IMR-90 (cell line): ENCODE results near the gene ZNF84. TPM values are rescaled to one million over a fixed set of nuclear protein-coding genes. Genes with fewer than 3 reads are reported as not detected.

Source experiments
- ATAC-seq: fragments of 200-7000 bp; cut with Tn5 transposase; 2 replicates; pipeline ENCODE4 v1.9.1; 2020; ENCODE audit warnings: low read depth, mild to moderate bottlenecking, moderate library complexity
- BruUV-seq: library from RNA; stranded (reverse); fragments of 400-500 nt; replicated peaks from 2 replicates; lab custom pipeline; 2021; lab: Mats Ljungman, UMichigan
- CTCF ChIA-PET: fragments of 300-600 bp; formaldehyde crosslinking; extraction: SDS; loops from one replicate; lab custom pipeline; 2021; ENCODE audit warnings: antibody characterized with exemption; lab: Yijun Ruan, JAX
- POLR2A ChIA-PET: fragments of 300-600 bp; sonication (Branson Sonifier 250); formaldehyde crosslinking; loops from one replicate; lab custom pipeline; 2022; ENCODE audit warnings: antibody characterized with exemption; ENCODE audit not compliant: unreplicated experiment; lab: Charles Lee
- DNase-seq: peaks from one replicate; pipeline ENCODE4 v3.0.0; 2013
- H2AFZ ChIP-seq: replicated peaks from 2 replicates; pipeline ENCODE3; 2013; ENCODE audit warnings: low read length, mild to moderate bottlenecking; ENCODE audit not compliant: poor library complexity
- H2AK5ac ChIP-seq: 2 replicates; pipeline ENCODE4 v1.6.1; 2013; ENCODE audit warnings: low read depth, low read length, inconsistent platforms
- H2AK9ac ChIP-seq: replicated peaks from 2 replicates; pipeline ENCODE3; 2013; ENCODE audit warnings: mild to moderate bottlenecking, low read depth, low read length, moderate library complexity; ENCODE audit not compliant: poor library complexity
- H2BK120ac ChIP-seq: 2 replicates; pipeline ENCODE4 v1.6.1; 2013; ENCODE audit warnings: low read depth, low read length, inconsistent platforms
- H2BK15ac ChIP-seq: 3 replicates; pipeline ENCODE4 v1.6.1; 2013; ENCODE audit warnings: low read depth, low read length, inconsistent platforms
- H2BK20ac ChIP-seq: 2 replicates; pipeline ENCODE4 v1.6.1; 2013; ENCODE audit warnings: low read depth, mild to moderate bottlenecking, inconsistent platforms, low read length, moderate library complexity
- H2BK5ac ChIP-seq: 2 replicates; pipeline ENCODE4 v1.6.1; 2013; ENCODE audit warnings: mild to moderate bottlenecking, low read depth, low read length, inconsistent platforms; ENCODE audit not compliant: poor library complexity, severe bottlenecking
- H3K14ac ChIP-seq: replicated peaks from 2 replicates; pipeline ENCODE4 v1.6.1; 2013; ENCODE audit warnings: low read depth, low read length, inconsistent platforms
- H3K18ac ChIP-seq: 2 replicates; pipeline ENCODE4 v1.6.1; 2013; ENCODE audit warnings: low read depth, low read length, control low read depth
- H3K23ac ChIP-seq: 2 replicates; pipeline ENCODE4 v1.6.1; 2013; ENCODE audit warnings: low read depth, low read length, inconsistent platforms
- H3K27ac ChIP-seq: 2 replicates; pipeline ENCODE4 v1.5.1; 2013; ENCODE audit warnings: mild to moderate bottlenecking, control low read depth, low read length; ENCODE audit not compliant: insufficient read depth
- H3K27me3 ChIP-seq: 2 replicates; pipeline ENCODE4 v1.6.1; 2013; ENCODE audit warnings: low read length; ENCODE audit not compliant: control insufficient read depth, insufficient read depth
- H3K36me3 ChIP-seq: 2 replicates; pipeline ENCODE4 v1.6.1; 2013; ENCODE audit warnings: low read length, mixed read lengths; ENCODE audit not compliant: control insufficient read depth, insufficient read depth
- H3K4ac ChIP-seq: 2 replicates; pipeline ENCODE4 v1.6.1; 2013; ENCODE audit warnings: low read depth, low read length, inconsistent platforms
- H3K4me1 ChIP-seq: 2 replicates; pipeline ENCODE4 v1.6.1; 2013; ENCODE audit warnings: low read length, mixed read lengths; ENCODE audit not compliant: control insufficient read depth, insufficient read depth
- H3K4me2 ChIP-seq: 2 replicates; pipeline ENCODE4 v1.6.1; 2013; ENCODE audit warnings: low read depth, mild to moderate bottlenecking, control low read depth, low read length, moderate library complexity
- H3K4me3 ChIP-seq: 2 replicates; pipeline ENCODE4 v1.5.1; 2013; ENCODE audit warnings: low read depth, mild to moderate bottlenecking, control low read depth, low read length, moderate library complexity; ENCODE audit not compliant: insufficient read depth
- H3K56ac ChIP-seq: 2 replicates; pipeline ENCODE4 v1.6.1; 2013; ENCODE audit warnings: low read length, inconsistent platforms; ENCODE audit not compliant: insufficient read depth; ENCODE audit errors: extremely low read depth
- H3K79me1 ChIP-seq, 2 experiments: 2 replicates each; pipeline ENCODE4 v1.6.1; 2013; ENCODE audit warnings: low read length in 2 of 2, inconsistent platforms in 1 of 2, low read depth in 1 of 2
- H3K9ac ChIP-seq: 2 replicates; pipeline ENCODE4 v1.6.1; 2013; ENCODE audit warnings: low read depth, low read length, control low read depth
- H3K9me1 ChIP-seq: 2 replicates; pipeline ENCODE4 v1.6.1; 2013; ENCODE audit warnings: low read length, inconsistent platforms; ENCODE audit not compliant: insufficient read depth
- H3K9me3 ChIP-seq: 2 replicates; pipeline ENCODE4 v1.6.1; 2013; ENCODE audit warnings: low read length; ENCODE audit not compliant: control insufficient read depth, insufficient read depth
- H4K20me1 ChIP-seq: 2 replicates; pipeline ENCODE4 v1.6.1; 2013; ENCODE audit warnings: low read length, inconsistent platforms; ENCODE audit not compliant: insufficient read depth
- H4K5ac ChIP-seq: 2 replicates; pipeline ENCODE4 v1.6.1; 2013; ENCODE audit warnings: mild to moderate bottlenecking, low read depth, low read length, control low read depth
- H4K8ac ChIP-seq, 2 experiments: 2 replicates each; pipeline ENCODE4 v1.6.1; 2013; ENCODE audit warnings: low read depth in 2 of 2, low read length in 2 of 2, control low read depth in 1 of 2, inconsistent platforms in 1 of 2
- H4K91ac ChIP-seq: 2 replicates; pipeline ENCODE4 v1.6.1; 2013; ENCODE audit warnings: low read depth, low read length, inconsistent platforms; ENCODE audit not compliant: insufficient read depth
- BHLHE40 ChIP-seq: fragments of 150-350 bp; IDR thresholded peaks from 2 replicates; pipeline ENCODE4 v1.6.1; 2016; ENCODE audit warnings: mild to moderate bottlenecking, low read depth, low read length
- FOS ChIP-seq: fragments of 150-350 bp; IDR thresholded peaks from 2 replicates; pipeline ENCODE4 v1.6.1; 2016; ENCODE audit warnings: low read depth, low read length
- MAFK ChIP-seq: IDR thresholded peaks from 2 replicates; pipeline ENCODE4 v1.6.1; 2012; ENCODE audit warnings: low read depth, low read length, improper control_type of control experiment
- MAZ ChIP-seq: IDR thresholded peaks from 2 replicates; pipeline ENCODE4 v1.6.1; 2012; ENCODE audit warnings: low read depth, mild to moderate bottlenecking, low read length, improper control_type of control experiment, moderate library complexity, borderline replicate concordance
- MXI1 ChIP-seq: IDR thresholded peaks from 2 replicates; pipeline ENCODE4 v1.6.1; 2012; ENCODE audit warnings: low read depth, mild to moderate bottlenecking, low read length, moderate library complexity, borderline replicate concordance
- NFE2L2 ChIP-seq: fragments of 150-350 bp; IDR thresholded peaks from 2 replicates; pipeline ENCODE4 v1.6.1; 2016; ENCODE audit warnings: low read depth, mild to moderate bottlenecking, low read length
- POLR2A ChIP-seq: IDR thresholded peaks from 2 replicates; pipeline ENCODE4 v1.6.1; 2012; ENCODE audit warnings: mild to moderate bottlenecking, low read depth, low read length
- RAD21 ChIP-seq: IDR thresholded peaks from 2 replicates; pipeline ENCODE4 v1.6.1; 2012; ENCODE audit warnings: low read length, improper control_type of control experiment
- RFX5 ChIP-seq: IDR thresholded peaks from 2 replicates; pipeline ENCODE4 v1.8.0; 2012; ENCODE audit warnings: low read depth, mild to moderate bottlenecking, low read length, moderate library complexity
- SMC3 ChIP-seq: fragments of 150-350 bp; IDR thresholded peaks from 2 replicates; pipeline ENCODE4 v1.6.1; 2016; ENCODE audit warnings: low read depth, mild to moderate bottlenecking, antibody characterized with exemption, low read length, moderate library complexity
- USF2 ChIP-seq: fragments of 150-350 bp; IDR thresholded peaks from 2 replicates; pipeline ENCODE4 v1.6.1; 2017; ENCODE audit warnings: mild to moderate bottlenecking, antibody characterized with exemption, low read length, low read depth
- WGBS, 2 experiments: methylation state at CpG; one replicate each; pipeline versions ENCODE4 v1.1.5 to v1.1.7; 2013; ENCODE audit warnings: missing lambda C conversion rate in 2 of 2; ENCODE audit not compliant: insufficient read length in 1 of 2; ENCODE audit errors: extremely low coverage in 2 of 2; 5-methylcytosine and 5-hydroxymethylcytosine counted together
- dilution Hi-C: fragments of 300-500 bp; cut with HindIII; formaldehyde crosslinking; loops from one replicate; pipeline ENCODE4 v1.14.3; 2018; ENCODE audit warnings: low sequenced_read_pairs; ENCODE audit not compliant: unreplicated experiment
- in situ Hi-C: fragments of 300-500 bp; cut with MboI; formaldehyde crosslinking; loops from 3 replicates; pipeline ENCODE4 v1.14.3; 2019; ENCODE audit warnings: low sequenced_read_pairs, inconsistent platforms, mixed read lengths
- intact Hi-C: fragments of 100-400 bp; cut with micrococcal nuclease; formaldehyde crosslinking; loops from 2 replicates; pipeline ENCODE4 v1.10.0; 2022
- polyA plus RNA-seq, 3 experiments: library from polyadenylated mRNA; depleted of rRNA; stranded (reverse); fragments of >200 nt; gene quantifications; 2 replicates each; pipeline ENCODE4 v1.2.3, GENCODE V29; 2012; ENCODE audit warnings: low replicate concordance in 1 of 3
- total RNA-seq: library from RNA; depleted of rRNA; stranded (reverse); fragments of >200 nt; gene quantifications from 2 replicates; pipeline ENCODE4 v1.2.3, GENCODE V29; 2012
- TF ChIP-seq, protein P1 (sequence below): conservative IDR thresholded peaks from 2 replicates; pipeline ENCODE4 v1.5.1; 2012; ENCODE audit warnings: mild to moderate bottlenecking, low read depth, low read length, improper control_type of control experiment
- TF ChIP-seq, protein P2 (sequence below): fragments of 150-350 bp; IDR thresholded peaks from 2 replicates; pipeline ENCODE4 v1.6.1; 2016; ENCODE audit warnings: low read depth, mild to moderate bottlenecking, low read length, moderate library complexity, borderline replicate concordance

The ZNF84 gene
- total and polyA plus RNA-seq, 2 of the 4 experiments (the other 2 are of a cell fraction), result 14.9 to 38.5 TPM

DNA sequence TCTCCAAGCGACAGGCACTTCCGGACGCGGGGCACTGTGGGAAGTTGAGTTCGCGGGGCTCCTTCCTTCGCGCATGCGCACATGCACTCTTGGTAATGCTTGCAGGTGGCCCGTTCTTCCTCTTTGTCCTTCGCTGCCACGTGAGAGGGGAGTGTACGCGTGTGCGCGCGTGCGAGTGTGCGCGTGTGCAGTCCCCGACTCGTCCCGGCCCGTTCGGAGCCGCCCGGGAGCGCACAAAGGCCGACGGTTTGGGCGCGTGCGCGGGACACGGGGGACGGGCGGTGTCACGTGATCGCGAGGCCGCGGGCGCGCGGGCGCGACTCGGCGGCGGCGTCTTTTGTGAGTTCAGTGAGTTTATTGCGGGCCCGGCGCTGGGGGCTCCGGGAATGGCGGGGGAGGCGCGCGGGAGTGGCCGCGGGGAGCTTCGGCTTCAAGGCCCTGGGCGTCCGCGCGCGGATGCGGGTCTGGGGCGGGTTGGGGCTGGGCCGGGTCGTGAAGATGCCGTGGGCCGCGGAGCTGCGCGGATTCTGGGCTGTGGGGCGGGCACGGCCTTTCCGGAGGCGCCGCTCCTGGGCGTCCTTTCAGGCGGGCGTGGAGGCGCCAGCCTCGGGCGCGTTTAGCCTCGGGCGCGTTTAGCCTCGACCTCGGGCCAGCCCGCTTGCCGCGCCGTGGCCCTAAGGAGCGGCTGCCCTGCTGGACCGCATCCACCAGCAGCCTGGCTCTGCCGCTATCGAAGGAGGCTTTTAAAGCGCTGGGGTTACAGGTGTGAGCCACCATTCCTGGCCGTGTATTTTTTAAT is at the start of gene ZNF84 (continued):
- no peak for TF ChIP-seq MAFK
- TF ChIP-seq RAD21, result no peak
- TF ChIP-seq RFX5, result no peak
- peak; percentile 72; the same call in 1 of the 2 replicates for TF ChIP-seq MXI1
- TF ChIP-seq FOS, result peak; percentile 22; the same call in 1 of the 2 replicates
- peak; percentile 79 for TF ChIP-seq POLR2A

GRCh38 chr12:132998741-132999140 is 38.6 kb upstream of the ZNF84 start:
- Histone ChIP-seq H2BK20ac (no peak overlapping the region), H3K18ac (no peak overlapping the region), H3K56ac (no peak overlapping the region), H3K27ac (no peak overlapping the region), H3K9me1 (no peaks in the 10 kb centered on the region), H3K4me3 (no peak overlapping the region), H2AK5ac (no peak overlapping the region), H3K23ac (no peak overlapping the region), H4K91ac (no peak overlapping the region), H4K8ac (no peak overlapping the region), H2AK9ac (no peak overlapping the region), H3K14ac (no peak overlapping the region), H3K4ac (no peak overlapping the region), H3K79me1 (peaks cover 15 to 27% of the 10 kb centered on the region in 2 experiments), H2BK120ac (no peak overlapping the region), H3K4me1 (no peaks in the 10 kb centered on the region), H3K4me2 (no peak overlapping the region), H4K5ac (no peak overlapping the region), H4K20me1 (peaks cover 3% of the 10 kb centered on the region; the same call in 1 of the 2 replicates), H3K9me3 (peaks cover 68% of the 10 kb centered on the region), H2BK15ac (no peak overlapping the region), H3K27me3 (no peaks in the 10 kb centered on the region), H3K9ac (no peak overlapping the region), H2BK5ac (no peak overlapping the region), H2AFZ (no peak overlapping the region), H3K36me3 (peaks cover 16% of the 10 kb centered on the region)
- dilution Hi-C loops (no loop called here), in situ Hi-C loops (no loop called here), intact Hi-C loops (no loop called here)
- ChIA-PET CTCF (no interaction called here), POLR2A (no interaction called here)
- ATAC-seq, result no peak
- no CpG with 5 or more reads among the region's 1 CpG for WGBS, 2 experiments
- no peak for DNase-seq
- BruUV-seq, result no TSS peak
- TF ChIP-seq POLR2A (no peak), NFE2L2 (no peak), MAFK (no peak), BHLHE40 (no peak), USF2 (no peak), SMC3 (no peak), MAZ (no peak)
- TF ChIP-seq, protein P1, sequence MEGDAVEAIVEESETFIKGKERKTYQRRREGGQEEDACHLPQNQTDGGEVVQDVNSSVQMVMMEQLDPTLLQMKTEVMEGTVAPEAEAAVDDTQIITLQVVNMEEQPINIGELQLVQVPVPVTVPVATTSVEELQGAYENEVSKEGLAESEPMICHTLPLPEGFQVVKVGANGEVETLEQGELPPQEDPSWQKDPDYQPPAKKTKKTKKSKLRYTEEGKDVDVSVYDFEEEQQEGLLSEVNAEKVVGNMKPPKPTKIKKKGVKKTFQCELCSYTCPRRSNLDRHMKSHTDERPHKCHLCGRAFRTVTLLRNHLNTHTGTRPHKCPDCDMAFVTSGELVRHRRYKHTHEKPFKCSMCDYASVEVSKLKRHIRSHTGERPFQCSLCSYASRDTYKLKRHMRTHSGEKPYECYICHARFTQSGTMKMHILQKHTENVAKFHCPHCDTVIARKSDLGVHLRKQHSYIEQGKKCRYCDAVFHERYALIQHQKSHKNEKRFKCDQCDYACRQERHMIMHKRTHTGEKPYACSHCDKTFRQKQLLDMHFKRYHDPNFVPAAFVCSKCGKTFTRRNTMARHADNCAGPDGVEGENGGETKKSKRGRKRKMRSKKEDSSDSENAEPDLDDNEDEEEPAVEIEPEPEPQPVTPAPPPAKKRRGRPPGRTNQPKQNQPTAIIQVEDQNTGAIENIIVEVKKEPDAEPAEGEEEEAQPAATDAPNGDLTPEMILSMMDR, result no peak
- TF ChIP-seq, protein P2, sequence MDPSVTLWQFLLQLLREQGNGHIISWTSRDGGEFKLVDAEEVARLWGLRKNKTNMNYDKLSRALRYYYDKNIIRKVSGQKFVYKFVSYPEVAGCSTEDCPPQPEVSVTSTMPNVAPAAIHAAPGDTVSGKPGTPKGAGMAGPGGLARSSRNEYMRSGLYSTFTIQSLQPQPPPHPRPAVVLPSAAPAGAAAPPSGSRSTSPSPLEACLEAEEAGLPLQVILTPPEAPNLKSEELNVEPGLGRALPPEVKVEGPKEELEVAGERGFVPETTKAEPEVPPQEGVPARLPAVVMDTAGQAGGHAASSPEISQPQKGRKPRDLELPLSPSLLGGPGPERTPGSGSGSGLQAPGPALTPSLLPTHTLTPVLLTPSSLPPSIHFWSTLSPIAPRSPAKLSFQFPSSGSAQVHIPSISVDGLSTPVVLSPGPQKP, result no peak
